ENCODE data around the gene PLA2G2A. TPM values are rescaled to one million over a fixed set of nuclear protein-coding genes. Genes with fewer than 3 reads are reported as not detected.

PLA2G2A gene
- total and polyA plus RNA-seq, 7 donors, result 72.3 to 1,282 (median 158) TPM

DNA sequence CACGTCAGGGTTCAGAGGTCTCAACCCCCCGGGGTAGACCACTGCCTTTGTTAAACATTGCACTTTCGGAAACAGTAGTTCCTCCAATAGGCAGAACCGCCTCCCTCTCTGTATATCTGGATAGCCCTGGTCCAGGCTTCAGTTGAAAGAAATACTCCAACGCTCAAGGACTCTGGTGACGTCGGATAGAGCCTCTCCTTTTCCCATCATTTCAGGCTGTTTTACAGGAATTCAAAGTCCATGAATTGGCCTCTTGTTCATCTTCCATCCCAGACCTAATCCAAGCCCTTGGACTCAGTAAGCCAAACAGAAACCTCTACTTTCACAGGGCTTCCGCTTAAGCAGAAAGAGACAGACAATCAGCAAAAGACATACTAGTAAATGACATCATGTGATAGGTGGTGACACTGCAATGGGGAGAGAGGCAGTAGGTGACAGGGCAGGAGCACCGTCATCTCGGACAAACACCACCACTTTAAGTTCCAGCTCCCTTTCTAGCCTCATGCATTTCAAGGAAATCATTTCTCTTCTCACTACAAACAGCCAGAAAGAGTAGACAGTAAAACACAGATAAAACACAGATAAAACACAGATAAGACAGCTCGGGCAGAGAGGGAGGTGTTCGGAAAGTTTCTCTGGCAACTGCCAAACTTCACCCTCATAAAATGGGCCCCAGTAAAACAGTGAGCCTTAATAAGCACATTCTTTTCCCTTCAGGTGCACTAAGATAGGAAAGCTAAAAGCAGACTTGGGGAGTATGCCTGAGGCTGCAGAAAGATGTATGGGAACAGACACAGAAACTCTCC, 2.3 kb upstream of the PLA2G2A start:
- peak overlapping the region in 3 of 4 donors; percentile 45 to 71 (median 69) for H3K27ac ChIP-seq
- DNase-seq, result no peak
- no peak for TF ChIP-seq POLR2A (IDR thresholded peaks at IDR 0.05)
- TF ChIP-seq POLR2AphosphoS5 (IDR thresholded peaks at IDR 0.05), result no peak
- TF ChIP-seq, protein P1, sequence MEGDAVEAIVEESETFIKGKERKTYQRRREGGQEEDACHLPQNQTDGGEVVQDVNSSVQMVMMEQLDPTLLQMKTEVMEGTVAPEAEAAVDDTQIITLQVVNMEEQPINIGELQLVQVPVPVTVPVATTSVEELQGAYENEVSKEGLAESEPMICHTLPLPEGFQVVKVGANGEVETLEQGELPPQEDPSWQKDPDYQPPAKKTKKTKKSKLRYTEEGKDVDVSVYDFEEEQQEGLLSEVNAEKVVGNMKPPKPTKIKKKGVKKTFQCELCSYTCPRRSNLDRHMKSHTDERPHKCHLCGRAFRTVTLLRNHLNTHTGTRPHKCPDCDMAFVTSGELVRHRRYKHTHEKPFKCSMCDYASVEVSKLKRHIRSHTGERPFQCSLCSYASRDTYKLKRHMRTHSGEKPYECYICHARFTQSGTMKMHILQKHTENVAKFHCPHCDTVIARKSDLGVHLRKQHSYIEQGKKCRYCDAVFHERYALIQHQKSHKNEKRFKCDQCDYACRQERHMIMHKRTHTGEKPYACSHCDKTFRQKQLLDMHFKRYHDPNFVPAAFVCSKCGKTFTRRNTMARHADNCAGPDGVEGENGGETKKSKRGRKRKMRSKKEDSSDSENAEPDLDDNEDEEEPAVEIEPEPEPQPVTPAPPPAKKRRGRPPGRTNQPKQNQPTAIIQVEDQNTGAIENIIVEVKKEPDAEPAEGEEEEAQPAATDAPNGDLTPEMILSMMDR (IDR thresholded peaks at IDR 0.05), result no peak
- no peaks in the 10 kb centered on the region for H3K36me3 ChIP-seq
- WGBS, 2 donors, result 11 to 42% methylated on average over 12 of the region's 12 CpGs
- no peaks in the 10 kb centered on the region for H3K9me3 ChIP-seq
- no peak overlapping the region for H3K4me3 ChIP-seq
- no peaks in the 10 kb centered on the region for H3K27me3 ChIP-seq
- intact Hi-C loops (cut with DNase I), result loop anchor here (10.0 kb wide), 1 partner anchor 233 kb away; no protein-coding TSS in a partner anchor
- peaks cover 0 to 45% (median 39%) of the 10 kb centered on the region in 4 donors for H3K4me1 ChIP-seq

DNA sequence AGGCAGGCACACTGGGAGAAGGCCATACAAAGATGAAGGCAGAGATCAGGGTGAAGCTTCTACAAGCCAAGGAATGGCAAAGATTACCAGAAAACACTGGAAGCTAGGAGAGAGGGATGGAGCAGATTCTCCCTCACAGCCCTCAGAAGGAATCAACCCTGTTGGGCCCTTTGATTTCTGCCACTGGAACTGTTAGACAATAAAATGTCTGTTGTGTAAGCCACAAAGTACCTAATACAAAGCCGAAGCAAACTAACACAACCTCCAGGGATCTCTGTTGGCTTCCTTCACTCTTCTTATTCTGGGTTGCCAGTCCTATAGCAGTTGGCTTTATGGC, 1.7 kb upstream of the PLA2G2A start:
- WGBS, 2 donors, result 17 to 48% methylated on average over 1 of the region's 1 CpG
- intact Hi-C loops (cut with DNase I), result loop anchor here (10.0 kb wide), 1 partner anchor 234 kb away; no protein-coding TSS in a partner anchor
- Histone ChIP-seq H3K4me3 (no peak overlapping the region), H3K9me3 (no peaks in the 10 kb centered on the region), H3K36me3 (no peaks in the 10 kb centered on the region), H3K27me3 (no peaks in the 10 kb centered on the region), H3K4me1 (peaks cover 0 to 45% (median 39%) of the 10 kb centered on the region in 4 donors), H3K27ac (peak overlapping the region in 3 of 4 donors; percentile 45 to 71 (median 69))
- no peak for DNase-seq
- TF ChIP-seq POLR2A (IDR thresholded peaks at IDR 0.05), result no peak
- no peak for TF ChIP-seq EP300 (IDR thresholded peaks at IDR 0.05)
- TF ChIP-seq POLR2AphosphoS5 (IDR thresholded peaks at IDR 0.05), result no peak
- TF ChIP-seq, protein P1 (IDR thresholded peaks at IDR 0.05), result no peak

DNA sequence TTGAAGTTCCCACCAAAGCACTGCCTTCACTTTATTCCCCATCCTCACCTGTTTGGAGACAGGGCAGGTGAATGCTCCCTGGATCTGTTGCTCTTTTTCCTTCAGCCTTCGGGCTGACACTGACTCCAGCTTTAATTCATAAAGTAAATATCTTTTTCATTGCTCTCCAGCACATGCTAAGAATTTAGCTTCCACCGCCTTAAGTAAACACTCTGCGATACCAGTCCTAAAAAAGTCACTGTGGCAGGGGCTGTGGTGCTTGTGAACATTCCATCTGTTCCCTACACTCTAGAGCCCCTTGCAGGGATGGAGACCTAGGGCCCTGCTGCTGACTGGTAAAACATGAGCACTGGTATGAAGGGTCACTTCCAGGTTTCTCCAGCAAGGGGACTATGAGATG, 896 bp upstream of the PLA2G2A start:
- Histone ChIP-seq H3K9me3 (no peaks in the 10 kb centered on the region), H3K4me1 (peaks cover 0 to 45% (median 39%) of the 10 kb centered on the region in 4 donors), H3K27ac (peak overlapping the region in 3 of 4 donors; percentile 45 to 71 (median 69)), H3K4me3 (no peak overlapping the region), H3K27me3 (no peaks in the 10 kb centered on the region), H3K36me3 (no peaks in the 10 kb centered on the region)
- intact Hi-C loops (cut with DNase I), result loop anchor here (10.0 kb wide), 1 partner anchor 234 kb away; no protein-coding TSS in a partner anchor
- no peak for DNase-seq
- WGBS, 2 donors, result 9 to 54% methylated on average over 3 of the region's 3 CpGs
- TF ChIP-seq EP300 (IDR thresholded peaks at IDR 0.05) (no peak), POLR2A (IDR thresholded peaks at IDR 0.05) (no peak), POLR2AphosphoS5 (IDR thresholded peaks at IDR 0.05) (no peak)
- TF ChIP-seq, protein P1 (IDR thresholded peaks at IDR 0.05), result no peak

DNA sequence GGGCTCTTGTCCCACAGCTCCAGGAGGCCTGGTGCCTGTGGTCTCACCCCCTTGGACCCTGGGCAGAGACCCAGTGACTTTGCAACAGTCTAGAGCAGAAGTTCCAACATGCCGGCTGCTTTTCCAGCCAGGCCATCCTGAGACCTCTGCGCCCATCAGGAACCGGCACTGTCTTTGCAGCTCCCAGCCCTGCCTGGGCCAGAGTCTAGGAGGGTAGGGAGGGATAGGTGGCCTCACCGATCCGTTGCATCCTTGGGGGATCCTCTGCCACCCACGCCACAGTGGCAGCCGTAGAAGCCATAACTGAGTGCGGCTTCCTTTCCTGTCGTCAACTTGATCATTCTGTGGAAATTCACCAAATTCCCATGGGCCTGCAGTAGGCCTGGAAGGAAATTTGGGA, 1.3 kb downstream of the PLA2G2A start:
- no peak for TF ChIP-seq POLR2A (IDR thresholded peaks at IDR 0.05)
- TF ChIP-seq EP300 (IDR thresholded peaks at IDR 0.05), result no peak
- TF ChIP-seq POLR2AphosphoS5 (IDR thresholded peaks at IDR 0.05), result no peak
- intact Hi-C loops (cut with DNase I), result loop anchor here (2.0 to 10.0 kb wide), 3 partner anchors 97 to 529 kb away; partner anchors contain the start of genes CAMK2N1 and MUL1
- 92% methylated on average over 9 of the region's 9 CpGs for WGBS, 2 donors
- H3K9me3 ChIP-seq, result no peaks in the 10 kb centered on the region
- peak overlapping the region in 1 of 4 donors; percentile 28 for H3K27ac ChIP-seq
- DNase-seq, result no peak
- H3K27me3 ChIP-seq, result no peaks in the 10 kb centered on the region
- no peaks in the 10 kb centered on the region for H3K36me3 ChIP-seq
- peak overlapping the region in 1 of 4 donors; percentile 7 for H3K4me3 ChIP-seq
- H3K4me1 ChIP-seq, result peaks cover 0 to 45% (median 39%) of the 10 kb centered on the region in 4 donors

DNA sequence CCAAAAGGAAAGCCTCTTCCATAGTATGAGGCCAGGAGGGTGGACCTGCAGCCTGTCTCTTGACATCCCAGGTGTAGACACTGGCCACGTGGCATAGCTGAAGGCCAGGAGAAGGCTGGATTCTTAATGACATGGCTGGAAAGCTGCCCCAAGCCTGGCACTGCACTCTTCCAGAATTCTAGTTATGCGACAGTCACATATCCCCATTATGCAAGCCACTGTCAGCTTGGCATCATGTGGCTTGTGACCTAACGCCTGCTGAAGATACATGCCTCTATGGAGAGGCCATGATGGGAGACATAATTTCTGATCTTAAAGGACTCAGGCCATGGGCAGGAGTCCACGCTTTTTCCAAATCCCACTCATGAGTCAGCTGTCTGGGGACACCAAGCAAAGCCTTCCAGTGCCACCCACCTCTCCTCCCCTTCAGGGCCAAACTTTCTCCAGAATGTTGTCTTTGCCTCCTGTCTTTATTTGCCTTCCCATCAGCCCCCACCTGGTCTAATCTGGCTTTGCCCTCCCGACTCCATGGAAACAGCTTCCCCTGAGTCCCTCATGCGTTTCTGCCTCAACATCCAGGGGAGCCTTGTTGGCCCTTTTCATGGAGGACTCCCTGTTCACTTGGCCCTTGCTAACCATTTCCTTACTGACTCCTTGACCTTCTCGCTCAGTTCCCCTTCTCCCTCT, 3.0 kb downstream of the PLA2G2A start:
- WGBS, 2 donors, result 87 to 89% methylated on average over 7 of the region's 7 CpGs
- peaks cover 0 to 34% (median 29%) of the 10 kb centered on the region in 4 donors for H3K4me1 ChIP-seq
- intact Hi-C loops (cut with DNase I), result loop anchor here (5.0 to 10.0 kb wide), 2 partner anchors 508 to 531 kb away; partner anchors contain the start of genes CAMK2N1 and MUL1
- DNase-seq, result no peak
- H3K9me3 ChIP-seq, result no peaks in the 10 kb centered on the region
- no peak overlapping the region for H3K27ac ChIP-seq
- H3K27me3 ChIP-seq, result no peaks in the 10 kb centered on the region
- TF ChIP-seq, protein P1 (IDR thresholded peaks at IDR 0.05), result no peak
- TF ChIP-seq EP300 (IDR thresholded peaks at IDR 0.05) (no peak), POLR2AphosphoS5 (IDR thresholded peaks at IDR 0.05) (no peak), POLR2A (IDR thresholded peaks at IDR 0.05) (no peak)
- H3K36me3 ChIP-seq, result no peaks in the 10 kb centered on the region
- H3K4me3 ChIP-seq, result no peak overlapping the region
